SW480 (cell line): ENCODE data around the gene CCNL2.

Source experiments
- DNase-seq: peaks from one replicate; pipeline ENCODE4 v3.0.0-alpha.2; 2016; ENCODE audit warnings: low spot score

CCNL2 gene

DNA sequence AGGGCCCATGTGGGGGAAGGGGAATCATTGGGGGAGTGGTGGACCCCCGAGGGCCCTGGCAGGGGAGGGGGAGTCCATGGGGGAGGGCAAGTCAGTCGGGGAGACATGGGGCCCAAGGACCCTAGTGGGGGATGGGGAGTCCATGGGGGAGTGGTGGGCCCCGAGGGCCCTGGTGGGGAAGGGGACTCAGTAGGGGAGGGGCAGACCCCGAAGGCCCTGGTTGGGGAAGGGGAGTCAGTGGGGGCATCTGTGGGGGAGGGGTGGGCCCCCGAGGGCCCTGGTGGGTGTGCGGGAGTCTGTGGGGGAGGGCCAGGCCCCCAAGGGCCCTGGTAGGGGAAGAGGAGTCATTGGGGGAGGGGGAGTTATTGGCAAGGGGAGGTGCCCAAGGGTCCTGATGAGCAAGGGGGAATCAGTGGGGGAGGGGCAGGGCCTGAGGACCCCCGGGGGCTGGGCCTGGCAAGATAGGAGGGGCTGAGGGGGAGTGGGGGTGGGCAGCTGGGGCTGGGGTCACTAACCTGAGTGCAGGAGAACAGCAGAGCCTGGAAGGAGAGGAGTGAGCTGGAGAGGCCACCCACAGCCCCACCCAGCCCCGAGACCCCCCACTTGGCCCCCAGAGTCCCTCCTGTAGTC is 42.9 kb downstream of the CCNL2 start:
- DNase-seq: no peak

DNA sequence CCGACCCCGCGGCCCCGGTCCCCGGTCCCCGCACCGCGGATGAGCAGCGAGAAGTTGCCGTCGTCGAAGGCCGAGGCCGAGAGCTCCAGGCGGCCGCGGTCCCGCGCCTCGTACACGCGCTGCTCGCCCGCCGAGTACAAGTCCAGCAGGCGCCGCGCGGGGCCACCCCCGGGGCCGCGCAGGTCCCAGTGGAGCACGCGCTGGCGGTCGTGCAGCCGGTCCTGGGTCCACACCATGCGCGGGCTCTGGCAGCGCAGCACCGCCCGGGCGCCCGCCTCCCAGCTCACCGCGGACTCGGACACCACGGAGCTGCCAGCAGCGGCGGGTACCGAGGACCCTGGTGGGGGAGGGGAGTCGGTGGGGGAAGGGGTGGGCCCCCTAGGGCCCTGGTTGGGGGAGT is 43.7 kb downstream of the CCNL2 start:
- no peak for DNase-seq

DNA sequence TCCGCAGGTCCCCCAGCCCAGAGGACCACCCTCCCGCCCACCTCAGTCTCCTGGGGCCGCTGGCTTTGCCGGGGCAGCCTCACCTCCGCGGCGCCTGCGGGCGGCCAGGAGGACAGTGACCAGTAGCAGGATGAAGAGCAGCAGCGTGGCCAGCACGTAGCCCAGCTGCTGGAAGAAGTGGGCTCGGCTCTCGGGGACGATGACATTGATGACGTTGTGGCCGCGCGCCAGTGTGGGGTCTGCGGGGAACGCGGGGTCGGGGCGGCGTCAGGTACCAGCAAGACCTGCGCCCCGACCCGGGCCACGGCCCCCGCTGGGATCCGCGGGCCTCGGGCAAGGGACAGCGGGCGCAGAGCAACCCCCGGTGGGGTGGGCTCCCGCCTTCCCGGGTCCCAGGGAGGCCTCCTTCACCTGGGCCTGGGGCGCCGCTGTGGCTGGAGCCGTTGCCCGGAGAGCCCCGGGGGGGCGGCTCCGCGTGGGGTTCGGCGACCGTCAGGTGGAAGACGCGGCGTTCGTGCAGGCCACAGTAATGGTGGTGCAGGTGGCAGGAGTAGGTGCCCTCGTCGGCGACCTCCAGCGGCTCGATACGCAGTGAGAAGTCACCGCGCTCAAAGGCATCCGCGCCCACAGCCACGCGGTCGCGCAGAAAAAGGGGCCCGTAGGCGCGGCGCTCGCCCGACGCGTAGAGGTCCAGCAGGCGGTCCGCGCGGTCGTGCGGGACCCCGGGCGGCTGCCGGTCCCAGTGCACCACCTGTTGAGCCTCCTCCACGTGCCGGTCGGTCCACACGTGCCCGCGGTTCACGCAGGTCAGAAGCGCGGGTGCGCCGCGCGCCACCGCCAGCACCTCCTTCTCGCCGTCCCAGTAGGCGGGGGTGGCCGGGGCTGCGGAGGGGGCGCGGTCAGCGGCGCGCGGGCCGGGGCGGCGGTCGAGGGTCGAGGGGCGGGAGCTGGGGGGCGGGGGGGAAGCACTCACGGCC is 44.6 kb downstream of the CCNL2 start:
- no peak for DNase-seq

DNA sequence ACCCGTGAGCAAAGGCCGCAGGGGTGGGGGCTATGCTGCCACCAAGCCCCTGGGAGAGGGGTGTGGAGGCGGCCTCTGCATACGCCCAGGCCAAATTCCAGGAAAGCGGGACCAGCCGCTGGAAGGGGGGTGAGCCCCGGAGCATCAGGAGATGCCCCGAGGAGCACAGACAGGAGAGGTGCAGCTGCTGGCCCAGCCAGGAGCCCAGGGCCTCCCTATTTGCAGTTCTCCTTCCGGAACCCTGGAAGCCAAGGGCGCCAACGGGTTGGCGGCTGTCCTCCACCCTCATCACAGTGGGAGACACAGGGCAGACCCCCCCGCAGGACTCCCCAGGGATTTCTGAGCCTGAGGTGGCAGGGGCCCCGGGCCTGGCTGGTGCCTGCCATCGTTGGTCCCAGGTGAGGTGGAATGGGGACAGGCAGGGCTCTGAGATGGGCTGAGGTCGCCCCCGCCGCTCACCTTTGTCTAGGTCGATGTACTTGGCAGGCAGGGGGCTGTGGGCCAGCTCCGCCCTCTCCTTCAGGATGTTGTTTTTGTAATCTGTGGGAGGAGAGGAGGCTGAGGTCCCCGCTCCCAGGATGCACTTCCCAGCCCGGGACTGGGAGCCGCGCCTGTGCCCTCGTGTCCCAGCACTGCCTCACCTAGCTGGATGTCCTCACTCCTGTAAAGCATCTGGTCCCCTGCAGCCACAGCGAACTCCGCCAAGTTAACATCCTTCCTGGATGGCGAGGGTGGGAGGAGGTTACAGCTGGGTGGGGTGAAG is 45.6 kb downstream of the CCNL2 start:
- DNase-seq: no peak

DNA sequence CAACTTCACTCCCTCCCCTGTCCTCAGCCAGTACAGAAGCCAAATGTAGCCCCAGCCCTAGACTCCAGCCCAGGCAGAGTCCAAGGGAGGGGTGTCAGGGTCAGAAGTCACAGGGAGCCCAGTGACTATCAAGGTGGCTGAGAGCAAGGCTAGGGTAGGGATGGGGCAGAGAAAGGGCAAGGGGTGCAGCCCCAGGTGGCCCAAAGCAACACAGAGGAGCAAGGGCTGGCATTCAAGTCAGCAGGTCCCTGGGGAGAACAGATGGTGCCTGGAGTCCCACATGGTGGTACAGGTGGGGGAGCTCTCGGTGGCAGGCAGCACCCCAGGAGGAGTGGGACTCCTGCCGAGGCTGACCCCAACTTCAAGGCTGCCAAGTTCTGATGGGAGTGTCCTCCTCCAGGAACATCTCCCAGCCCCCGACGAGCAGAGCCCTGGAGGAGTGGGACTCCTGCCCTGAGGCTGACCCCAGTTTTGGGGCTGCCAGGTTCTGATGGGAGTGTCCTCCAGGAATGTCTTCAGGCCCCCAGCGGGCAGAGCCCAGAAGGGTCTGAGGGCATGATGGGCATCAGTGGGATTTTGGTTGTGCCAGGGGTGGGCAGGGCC is 46.2 kb downstream of the CCNL2 start:
- DNase-seq: no peak

DNA sequence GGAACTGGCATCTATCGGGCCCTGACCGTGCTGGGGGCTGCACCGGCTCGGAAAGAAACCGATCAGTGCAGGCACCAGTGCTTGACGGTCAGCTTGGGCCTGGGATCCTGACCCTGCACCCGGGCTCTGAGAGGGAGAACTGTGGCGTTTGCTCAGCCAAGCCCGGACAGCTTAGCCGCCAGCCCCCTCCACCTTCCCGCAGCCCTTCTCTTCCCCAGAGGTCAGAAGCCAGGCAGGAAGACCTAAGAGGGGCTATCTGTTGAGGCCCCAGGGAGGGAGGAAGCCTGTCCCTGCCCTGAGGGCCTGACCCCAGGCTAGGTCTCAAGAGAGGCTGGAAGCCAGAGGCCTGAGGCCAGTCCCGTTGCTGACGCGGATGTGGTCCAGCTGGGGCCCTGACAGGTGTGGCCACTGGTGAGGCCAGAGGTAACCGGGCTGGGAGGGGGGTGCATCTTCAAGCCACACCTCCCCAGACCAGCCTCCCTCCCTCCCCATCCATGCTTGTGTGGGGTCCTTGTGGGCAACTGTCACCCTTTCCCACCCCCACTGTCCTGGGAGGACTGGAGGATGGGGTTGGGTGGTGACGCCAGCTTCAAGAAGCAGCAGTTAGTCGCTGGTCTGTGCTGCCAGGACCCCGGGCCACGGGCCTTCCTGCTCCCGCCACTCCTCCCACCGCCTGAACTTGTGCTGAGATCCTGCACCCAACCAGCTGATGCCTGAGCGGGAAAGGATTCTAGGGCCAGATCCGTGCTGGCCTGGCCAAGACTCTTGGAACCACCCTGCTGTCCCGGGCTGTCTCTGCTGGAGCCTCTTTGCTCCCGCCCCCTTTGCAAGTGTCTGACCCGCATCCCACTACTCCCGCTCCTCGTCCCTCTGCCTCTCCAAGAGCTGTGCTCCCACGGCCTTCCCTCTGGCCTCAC is 47.4 kb downstream of the CCNL2 start:
- DNase-seq: no peak

DNA sequence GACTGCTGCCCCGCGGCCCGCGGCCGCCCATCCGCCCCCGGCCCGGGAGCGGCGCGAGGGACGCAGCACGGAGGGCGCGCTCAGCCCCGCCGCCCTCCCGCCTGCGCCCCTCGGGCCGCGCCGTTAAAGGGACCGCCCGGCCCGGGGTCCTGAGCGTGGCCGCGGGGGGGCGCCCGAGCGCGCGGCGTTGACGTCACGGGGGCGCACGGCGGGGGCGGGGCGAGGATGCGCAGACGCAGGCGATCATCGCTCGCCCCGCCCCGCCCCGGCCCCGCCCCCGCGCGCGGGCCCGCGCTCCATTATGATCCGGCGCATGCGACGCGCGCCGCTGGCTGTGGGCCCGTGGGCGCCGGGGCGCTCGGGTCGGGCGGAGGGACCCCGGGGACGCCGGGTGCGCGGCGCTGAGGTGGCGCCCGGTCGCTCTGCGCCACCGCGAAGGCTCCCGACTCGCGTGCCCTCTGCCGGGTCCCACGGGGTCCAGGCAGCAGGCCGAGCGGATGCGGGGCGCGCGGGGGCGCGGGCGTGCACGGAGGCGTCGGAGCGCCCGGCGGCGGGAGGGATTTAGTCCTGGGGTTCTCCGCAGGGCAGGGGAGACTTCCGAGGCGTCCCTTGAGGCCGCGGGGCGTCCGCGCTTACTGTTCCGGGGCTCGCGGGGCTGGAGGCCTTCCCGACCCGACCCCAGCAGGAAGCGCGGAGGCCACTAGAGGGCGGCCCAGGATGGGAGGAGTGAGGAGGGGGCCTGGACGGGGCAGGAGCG is 49.7 kb downstream of the CCNL2 start, which contains the start of gene DVL1:
Gene DVL1, minus strand, starts transcription at position 163 of the 757 bp plus-strand sequence. CDS start 353 bp downstream, outside the sequence.
- peak; percentile 43 for DNase-seq

DNA sequence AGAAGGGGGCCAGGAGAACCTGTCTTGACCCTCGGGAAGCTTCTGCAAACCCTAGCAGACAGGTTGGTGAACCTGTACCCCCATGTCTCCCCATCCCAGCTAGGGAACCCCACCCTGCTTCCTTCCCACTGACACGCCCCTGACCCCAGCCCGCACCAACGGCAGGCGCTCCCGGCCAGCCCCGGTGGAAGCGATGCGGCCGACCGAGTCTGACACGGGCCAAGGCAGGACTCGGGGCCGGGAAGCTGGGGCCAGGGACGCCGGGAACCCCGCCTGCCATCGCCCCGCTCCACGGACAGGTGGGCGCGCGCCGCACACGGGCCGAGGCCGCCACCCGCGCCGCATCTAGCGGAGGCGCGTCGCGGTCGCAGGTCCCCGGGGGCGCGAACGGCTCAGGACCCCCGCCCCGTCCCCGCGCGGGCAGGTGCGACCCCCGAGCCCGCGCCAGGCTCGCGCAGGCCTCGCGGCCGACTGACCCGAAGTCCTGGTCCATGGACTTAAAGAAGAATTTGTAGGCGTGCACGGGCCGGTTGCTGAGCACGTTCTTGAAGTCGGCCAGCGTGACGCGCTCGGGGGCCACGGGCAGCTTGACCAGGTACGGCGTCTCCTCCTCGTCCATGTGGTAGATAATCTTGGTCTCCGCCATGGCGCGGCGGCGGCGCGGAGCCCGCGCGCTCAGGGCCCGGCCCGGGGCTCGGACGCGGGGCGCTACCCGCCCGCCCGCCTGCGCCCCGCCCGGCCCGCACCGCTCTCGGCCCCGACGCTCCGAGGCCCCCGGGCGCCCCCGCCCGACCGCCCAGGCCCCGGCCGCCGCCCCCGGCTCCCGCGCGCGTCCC is 50.5 kb downstream of the CCNL2 start:
- no peak for DNase-seq

DNA sequence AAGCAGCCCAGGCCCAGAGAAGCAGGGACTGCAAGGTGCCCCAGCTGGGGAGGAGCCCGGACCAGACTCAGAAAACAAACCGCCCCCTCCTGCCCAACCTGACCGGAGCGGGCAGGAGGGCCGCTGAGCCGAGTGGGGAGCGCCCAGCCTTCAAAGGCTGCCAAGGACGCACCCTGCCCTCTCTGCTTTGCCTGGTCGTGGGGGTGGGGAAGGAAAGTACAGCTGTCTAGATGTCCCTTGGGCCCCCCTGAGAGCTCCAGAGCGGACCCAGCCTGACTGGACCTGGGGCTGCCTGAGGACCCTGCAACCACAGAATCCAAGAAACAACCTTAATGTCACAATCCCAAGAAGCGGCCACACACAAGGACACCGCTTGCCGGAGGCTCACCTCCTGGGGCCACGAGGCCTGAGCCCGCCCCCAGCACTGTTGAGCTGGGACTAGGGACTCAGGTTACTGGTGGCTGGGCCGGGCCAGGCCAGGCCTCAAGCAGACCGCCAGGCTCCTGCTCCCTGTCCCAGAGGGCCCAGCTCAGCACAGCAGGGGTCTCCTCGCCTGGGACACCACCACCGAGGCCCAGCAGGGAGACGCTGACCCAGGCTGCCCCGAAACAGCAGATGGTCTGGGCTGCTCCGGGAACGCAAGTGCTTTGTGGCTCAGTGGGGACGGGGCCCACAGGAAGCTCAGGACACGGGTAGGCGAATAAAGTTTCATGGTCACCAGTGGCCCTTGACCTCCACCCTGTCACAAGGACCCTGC is 51.3 kb downstream of the CCNL2 start:
- peak; percentile 66 for DNase-seq

DNA sequence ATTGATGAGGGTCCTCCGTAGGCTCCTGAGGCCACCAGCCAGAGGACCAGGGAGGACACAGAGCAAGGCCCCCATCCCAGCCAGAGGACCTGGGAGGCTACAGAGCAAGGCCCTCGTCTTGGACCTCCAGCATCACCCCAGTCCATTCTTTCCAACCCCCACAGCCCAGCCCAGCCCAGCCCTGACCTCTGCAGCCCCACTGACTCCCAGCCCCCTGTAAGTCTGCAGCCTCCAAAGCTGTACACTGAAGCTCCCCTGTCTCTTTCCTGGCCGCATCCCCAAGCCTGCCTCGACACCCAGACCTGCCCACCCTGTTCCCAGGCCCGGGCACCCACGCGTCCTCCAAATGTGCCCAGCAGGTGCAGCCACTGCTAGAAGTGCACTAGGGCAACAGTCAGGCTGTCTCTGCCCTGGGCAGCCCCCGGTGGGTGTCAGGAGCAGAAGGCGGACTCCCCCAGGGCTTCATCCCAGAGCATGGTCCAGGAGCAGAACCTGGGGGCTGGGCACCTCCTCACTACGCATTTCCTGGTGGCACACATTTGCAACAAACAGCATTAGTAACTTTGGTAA is 52.0 kb downstream of the CCNL2 start:
- DNase-seq: no peak

DNA sequence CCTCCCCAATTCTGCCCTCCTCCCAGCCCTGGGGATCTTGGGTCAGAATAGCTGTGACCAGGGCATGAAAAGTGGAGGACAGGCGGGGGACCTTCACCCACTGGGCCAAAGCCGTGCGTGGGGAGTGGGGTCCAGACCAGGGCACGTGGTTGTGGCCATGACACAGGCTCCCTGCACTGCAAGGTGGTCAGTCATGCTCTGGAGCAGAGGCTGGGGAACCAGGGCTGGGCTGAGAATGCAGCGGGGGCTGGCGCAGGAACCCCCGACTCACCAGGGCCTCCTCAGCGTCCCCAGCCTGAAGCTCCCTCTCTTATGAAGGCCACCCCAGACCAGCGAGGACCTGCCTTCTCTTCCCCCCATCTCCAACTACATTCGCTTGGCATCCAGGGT is 52.6 kb downstream of the CCNL2 start:
- DNase-seq: no peak

DNA sequence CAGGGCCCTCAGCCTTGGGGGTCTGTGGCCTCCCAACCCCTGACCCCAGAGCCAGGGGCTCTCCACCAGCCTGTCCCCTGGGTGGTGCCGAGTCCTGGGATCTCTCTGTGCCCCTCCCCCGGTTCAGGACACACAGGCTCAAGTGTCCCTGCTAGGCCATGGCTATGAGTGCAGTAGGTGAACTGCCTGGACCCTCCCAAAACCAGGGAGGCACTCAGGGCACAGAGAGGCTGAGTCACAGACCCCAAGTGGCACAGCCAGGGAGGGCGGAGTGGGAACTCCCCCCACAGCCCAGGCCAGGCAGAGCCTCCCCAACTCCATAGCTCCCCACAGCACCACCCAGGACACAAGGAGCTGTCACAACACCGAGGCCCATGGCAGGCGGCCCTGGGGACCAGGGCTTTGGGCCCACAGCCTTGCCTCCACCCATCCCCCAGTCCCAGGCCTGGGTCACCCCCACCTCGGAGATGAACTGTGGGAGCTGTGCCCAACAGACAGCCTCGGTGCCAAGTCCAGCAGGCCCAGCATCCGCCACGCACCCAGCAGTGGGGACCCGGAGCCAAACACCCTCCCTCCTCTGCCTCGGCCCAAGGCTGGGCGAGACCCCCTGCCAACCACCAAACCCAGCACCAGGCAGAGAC is 53.2 kb downstream of the CCNL2 start:
- DNase-seq: no peak

DNA sequence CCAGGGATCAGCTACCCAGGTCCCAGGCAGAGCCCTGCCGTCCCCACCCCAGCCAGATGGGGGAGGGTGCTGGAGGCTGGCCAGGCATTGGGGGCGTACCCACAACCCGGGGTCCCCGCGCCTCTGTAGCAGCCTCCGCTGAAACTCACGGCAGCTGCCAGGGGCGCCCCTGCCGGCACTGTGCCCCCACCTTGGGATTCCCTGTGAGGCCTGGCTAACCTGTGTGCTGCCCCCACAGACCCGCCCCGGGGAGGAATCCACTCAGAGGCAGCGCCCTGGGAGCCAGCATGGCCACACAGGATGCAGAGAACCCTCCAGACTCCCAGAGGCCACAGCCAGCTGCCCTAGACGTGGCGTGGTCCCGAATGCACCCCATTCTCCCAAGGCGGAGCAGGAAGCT is 53.8 kb downstream of the CCNL2 start:
- no peak for DNase-seq

DNA sequence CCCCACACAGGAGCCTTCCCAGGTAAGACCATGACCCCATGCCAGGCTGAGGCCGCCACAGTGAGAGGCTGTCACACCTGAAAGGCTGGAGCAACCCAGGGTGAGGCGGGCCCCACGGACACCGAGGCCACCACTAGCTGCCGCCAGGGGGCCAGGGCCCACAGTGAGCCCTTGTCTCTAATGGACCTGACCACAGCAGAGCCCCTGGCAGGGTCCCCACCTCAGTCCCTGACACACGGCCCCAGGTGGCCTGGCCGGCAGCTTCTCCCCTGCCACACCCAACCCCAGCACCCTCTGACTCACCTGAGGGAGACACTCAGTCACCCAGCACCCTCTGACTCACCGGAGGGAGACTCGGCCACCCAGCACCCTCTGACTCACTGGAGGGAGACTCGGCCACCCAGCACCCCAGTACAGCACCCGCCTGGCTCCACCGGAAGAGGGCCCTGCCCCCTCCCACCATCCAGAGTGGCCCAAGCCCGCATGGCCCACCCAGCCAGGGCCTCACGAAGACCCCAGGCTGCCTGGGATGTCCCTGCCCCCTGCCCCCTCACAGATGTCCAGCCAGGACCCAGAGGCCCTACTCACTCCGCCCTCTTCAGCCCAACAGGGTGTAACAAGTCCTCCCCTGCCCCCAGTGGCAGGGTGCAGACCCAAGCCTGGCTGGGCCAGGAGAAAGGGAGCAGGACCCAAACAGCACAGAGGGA is 54.3 kb downstream of the CCNL2 start:
- peak; percentile 86 for DNase-seq

DNA sequence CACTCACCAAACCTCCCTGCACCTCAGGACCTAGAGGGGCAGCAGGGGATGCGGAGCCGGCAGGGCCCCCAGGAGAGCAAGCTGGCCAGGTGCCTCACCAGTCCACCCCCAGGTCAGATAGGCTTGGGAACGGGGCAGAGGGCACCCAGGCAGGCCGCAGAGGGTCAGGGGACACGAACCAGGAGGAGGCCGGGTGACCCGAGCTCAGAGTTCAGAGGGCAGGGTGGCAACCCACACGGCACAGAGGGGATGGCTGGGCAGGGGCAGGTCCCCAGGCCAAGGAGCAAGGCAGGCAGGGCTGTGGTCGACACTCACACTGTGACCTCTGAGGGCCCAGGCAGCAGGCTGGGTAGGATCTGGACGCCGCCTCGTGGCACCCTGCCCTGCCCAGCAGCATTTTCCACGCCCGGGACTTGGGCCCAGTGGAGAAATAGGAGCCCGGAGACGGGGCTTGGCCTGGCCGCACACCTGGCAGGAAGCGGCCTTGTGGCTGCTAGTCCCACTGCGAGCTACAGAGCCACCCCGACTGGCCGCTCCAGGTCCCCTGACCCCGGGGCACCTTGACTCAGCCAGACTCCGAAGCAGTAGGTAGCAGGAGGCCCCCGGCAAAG is 55.2 kb downstream of the CCNL2 start:
- DNase-seq: no peak

DNA sequence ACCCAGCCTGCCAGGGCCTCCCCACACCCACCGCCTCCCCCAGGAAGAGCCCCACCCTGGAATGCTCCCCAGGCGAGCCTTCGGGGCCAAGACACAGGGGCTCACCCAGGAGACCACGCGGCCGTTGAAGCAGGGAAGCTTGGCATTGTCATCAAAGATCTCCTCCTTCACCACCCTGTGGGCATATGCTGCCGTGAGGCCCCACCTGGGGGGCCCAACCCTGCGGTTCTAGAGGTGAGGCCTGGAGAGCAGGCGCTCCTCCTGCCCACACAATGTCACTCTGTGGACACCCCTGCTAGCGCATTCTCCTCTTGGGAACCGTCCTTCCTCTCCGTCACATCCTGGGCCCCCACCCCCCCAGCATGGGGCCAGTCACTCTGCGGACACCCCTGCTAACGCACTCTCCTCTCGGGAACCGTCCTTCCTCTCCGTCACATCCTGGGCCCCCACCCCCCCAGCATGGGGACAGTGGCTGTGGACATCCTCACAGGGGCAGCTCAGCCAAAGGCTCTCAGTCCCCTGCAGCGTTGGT is 56.5 kb downstream of the CCNL2 start:
- DNase-seq: no peak
